PC-9 (cell line): ENCODE measurements around the gene LMF1.

ENCODE experiments used
- EZH2 ChIP-seq: fragments of 200-600 bp; sonication (generic); IDR thresholded peaks from 2 replicates; pipeline ENCODE4 v1.8.0; 2017; ENCODE audit warnings: antibody characterized with exemption, low read depth
- TF ChIP-seq, protein P1 (sequence below): fragments of 200-600 bp; sonication (generic); conservative IDR thresholded peaks from 2 replicates; pipeline ENCODE4 v1.6.1; 2017; ENCODE audit warnings: mixed run types, antibody characterized with exemption, mild to moderate bottlenecking, moderate library complexity

DNA sequence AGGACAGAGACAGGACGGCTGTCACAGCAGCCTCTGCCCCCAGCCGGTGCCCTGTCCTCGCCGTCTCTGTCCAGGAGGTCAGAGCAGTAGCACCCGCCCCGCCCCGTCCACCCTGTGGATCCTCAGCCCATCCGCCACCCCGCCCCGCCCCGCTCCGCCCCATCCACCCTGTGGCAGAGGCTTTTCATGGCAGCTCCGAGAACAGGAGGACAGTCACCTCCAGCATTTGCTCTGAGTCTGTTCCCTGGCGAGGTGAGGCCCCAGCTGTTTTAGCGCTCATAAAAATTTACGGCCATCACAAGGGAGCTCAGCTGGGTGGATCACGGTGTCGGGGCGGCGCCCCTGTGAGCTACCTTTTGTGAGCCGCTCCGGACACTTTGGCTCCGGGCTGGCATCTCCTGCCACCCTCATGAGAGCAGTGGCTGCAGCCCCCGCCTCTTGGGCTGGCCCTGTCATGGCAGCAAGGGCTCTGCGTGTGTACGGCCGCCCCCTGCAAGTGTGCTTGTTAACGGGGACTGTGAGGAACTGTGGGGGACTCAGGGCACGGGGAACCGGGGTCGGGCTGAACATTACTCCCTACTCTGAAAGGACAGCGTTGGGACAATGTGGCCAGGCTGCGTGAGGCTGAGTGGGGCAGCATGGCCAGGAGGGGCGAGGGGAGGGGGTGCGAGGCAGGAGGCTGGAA is 138.0 kb downstream of the LMF1 start:
- TF ChIP-seq, protein P1, sequence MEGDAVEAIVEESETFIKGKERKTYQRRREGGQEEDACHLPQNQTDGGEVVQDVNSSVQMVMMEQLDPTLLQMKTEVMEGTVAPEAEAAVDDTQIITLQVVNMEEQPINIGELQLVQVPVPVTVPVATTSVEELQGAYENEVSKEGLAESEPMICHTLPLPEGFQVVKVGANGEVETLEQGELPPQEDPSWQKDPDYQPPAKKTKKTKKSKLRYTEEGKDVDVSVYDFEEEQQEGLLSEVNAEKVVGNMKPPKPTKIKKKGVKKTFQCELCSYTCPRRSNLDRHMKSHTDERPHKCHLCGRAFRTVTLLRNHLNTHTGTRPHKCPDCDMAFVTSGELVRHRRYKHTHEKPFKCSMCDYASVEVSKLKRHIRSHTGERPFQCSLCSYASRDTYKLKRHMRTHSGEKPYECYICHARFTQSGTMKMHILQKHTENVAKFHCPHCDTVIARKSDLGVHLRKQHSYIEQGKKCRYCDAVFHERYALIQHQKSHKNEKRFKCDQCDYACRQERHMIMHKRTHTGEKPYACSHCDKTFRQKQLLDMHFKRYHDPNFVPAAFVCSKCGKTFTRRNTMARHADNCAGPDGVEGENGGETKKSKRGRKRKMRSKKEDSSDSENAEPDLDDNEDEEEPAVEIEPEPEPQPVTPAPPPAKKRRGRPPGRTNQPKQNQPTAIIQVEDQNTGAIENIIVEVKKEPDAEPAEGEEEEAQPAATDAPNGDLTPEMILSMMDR: no peak
- TF ChIP-seq EZH2: no peak
